Endothelial cell of umbilical vein (primary cell): ENCODE results near the gene CHRNA5.

ENCODE experiments used
- EZH2 ChIP-seq: IDR thresholded peaks from 2 replicates; pipeline ENCODE4 v1.6.1; 2012; ENCODE audit warnings: borderline replicate concordance, low read depth, mild to moderate bottlenecking, moderate library complexity, low read length, inconsistent platforms; ENCODE audit not compliant: severe bottlenecking
- MYC ChIP-seq: IDR thresholded peaks from one replicate; pipeline ENCODE4 v1.6.1; 2011; ENCODE audit warnings: mild to moderate bottlenecking, low read depth, low read length
- POLR2A ChIP-seq: IDR thresholded peaks from 2 replicates; pipeline ENCODE4 v1.6.1; 2012; ENCODE audit warnings: low read depth, mild to moderate bottlenecking, control low read depth, low read length
- POLR2AphosphoS5 ChIP-seq: IDR thresholded peaks from 2 replicates; pipeline ENCODE4 v1.6.1; 2012; ENCODE audit warnings: low read depth, mild to moderate bottlenecking, control low read depth, low read length, moderate library complexity; ENCODE audit not compliant: insufficient read depth
- TF ChIP-seq, protein P1 (sequence below), 2 donors: IDR thresholded peaks; 1 replicate in 1 of 2; 2 replicates in 1 of 2; pipeline ENCODE4 v1.5.1; 2011; ENCODE audit warnings: low read length in 2 of 2, mild to moderate bottlenecking in 2 of 2, moderate library complexity in 2 of 2, control low read depth in 1 of 2, inconsistent platforms in 1 of 2, low read depth in 1 of 2; ENCODE audit not compliant: insufficient read depth in 1 of 2; ENCODE audit errors: extremely low read depth in 1 of 2

DNA sequence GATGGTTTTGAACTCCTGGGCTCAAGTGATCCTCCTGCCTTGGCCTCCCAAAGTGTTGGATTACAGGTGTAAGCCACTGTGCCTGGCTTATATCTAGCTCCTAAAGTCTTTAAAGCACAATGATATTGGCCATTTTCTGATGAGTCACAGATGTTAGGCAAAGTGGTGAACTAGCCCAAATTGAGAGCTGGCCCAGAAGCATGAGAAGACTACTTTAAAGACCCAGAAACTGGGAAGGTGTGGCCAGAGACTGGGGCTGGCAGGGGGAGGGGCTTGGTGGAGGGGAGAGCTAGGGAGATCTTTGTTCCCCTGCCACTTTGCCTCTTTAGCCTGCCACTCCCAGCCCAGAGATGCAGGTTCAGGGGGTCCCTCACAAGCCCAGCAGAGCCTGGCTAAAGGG, 33.9 kb downstream of the CHRNA5 start:
- TF ChIP-seq, protein P1, sequence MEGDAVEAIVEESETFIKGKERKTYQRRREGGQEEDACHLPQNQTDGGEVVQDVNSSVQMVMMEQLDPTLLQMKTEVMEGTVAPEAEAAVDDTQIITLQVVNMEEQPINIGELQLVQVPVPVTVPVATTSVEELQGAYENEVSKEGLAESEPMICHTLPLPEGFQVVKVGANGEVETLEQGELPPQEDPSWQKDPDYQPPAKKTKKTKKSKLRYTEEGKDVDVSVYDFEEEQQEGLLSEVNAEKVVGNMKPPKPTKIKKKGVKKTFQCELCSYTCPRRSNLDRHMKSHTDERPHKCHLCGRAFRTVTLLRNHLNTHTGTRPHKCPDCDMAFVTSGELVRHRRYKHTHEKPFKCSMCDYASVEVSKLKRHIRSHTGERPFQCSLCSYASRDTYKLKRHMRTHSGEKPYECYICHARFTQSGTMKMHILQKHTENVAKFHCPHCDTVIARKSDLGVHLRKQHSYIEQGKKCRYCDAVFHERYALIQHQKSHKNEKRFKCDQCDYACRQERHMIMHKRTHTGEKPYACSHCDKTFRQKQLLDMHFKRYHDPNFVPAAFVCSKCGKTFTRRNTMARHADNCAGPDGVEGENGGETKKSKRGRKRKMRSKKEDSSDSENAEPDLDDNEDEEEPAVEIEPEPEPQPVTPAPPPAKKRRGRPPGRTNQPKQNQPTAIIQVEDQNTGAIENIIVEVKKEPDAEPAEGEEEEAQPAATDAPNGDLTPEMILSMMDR (IDR thresholded peaks at IDR 0.05; ENCODE audit: extremely low read depth in 1 of 2, insufficient read depth in 1 of 2, low read depth in 1 of 2, low read length in 2 of 2): no peak
- no peak for TF ChIP-seq EZH2
- TF ChIP-seq POLR2A: no peak
- no peak for TF ChIP-seq POLR2AphosphoS5
- TF ChIP-seq MYC: no peak
